ENCODE measurements around the gene SHCBP1L.

SHCBP1L gene

DNA sequence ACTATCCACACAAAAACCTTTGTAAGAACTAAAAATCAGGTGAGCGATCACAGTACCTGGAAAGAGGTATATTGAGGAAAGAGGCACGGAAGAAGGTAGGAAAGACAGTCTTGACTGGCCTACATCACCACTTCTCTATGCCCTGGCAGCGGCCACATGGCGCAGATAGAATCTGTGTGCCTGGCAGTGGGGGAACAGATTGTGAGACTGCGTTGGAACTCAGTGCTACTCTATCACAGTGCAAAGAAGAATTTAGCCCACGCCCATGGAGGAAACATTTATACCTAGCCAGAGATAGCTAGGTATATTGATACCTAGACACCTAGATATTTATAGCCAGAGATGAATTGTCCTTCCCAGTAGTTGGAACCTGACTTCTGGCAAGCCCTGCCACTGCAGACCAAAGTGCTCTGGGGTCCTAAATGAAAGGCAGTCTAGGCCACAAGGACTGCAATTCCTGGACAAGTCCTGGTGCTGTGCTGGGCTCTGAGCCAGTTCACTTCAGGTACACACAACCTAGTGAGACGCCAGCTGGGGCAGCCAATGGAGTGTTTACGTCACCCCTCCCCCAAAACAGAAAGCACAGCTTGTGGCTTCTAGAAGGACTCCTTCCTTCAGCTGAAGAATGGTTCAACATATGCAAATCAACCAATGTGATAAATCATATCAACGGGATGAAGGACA, 61.9 kb downstream of the SHCBP1L start:
- no peak for DNase-seq (ENCODE audit: low read depth, low spot score)

GRCh38 chr1:182889997-182890396, 63.0 kb downstream of the SHCBP1L start:
- no peak for DNase-seq (ENCODE audit: low read depth, low spot score)

DNA sequence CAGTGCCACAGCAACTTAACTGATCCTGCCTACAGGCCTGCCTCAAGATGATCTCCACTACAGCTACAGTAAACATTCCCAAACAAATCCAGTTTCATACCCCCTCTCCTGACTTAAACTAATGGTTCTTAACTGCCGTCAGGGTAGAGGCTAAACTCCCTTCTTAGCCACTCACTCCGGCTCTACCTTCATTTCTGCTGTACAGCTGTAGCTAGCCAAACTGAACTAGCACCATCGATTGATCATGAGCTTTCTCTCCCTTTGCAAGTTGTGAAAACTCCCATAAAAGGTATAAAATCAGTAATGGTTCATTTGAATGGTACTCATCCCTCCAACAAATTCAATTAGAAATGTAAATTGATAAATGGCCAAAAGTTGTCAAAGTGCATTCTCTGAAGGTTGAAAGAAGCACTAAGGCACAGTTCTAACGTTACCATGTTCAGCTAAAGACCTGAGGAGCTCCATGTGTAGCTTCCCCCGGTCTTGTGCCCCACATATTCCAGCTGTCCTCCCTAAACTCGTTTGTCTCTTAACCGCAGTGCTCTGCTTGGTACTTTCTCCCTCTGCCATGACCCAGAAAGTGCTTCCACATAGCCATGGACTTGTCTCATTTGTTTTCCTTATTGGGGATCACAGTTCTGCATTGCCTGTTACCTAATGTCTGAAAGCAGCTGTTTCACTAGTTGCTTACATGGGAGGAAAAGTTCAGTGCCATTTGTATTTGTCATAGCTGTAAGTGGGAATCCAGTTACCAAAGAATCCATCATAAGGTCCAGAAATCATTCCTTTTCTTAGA, 64.0 kb downstream of the SHCBP1L start:
- no peak for DNase-seq (ENCODE audit: low read depth, low spot score)

DNA sequence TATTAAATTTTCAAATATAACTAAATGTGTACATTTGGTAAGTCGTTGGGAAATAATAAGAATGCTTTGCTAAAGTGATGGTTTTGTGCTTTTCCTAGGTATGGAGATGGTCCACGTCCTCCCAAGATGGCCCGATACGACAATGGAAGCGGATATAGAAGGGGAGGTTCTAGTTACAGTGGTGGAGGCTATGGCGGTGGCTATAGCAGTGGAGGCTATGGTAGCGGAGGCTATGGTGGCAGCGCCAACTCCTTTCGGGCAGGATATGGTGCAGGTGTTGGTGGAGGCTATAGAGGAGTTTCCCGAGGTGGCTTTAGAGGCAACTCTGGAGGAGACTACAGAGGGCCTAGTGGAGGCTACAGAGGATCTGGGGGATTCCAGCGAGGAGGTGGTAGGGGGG, 66.0 kb downstream of the SHCBP1L start:
- no peak for DNase-seq (ENCODE audit: low read depth, low spot score)

- DNase-seq (ENCODE audit: low read depth, low spot score), result no peak
Observed at GRCh38 chr1:182885591-182885990, 67.4 kb downstream of the SHCBP1L start.

- no peak for DNase-seq (ENCODE audit: low read depth, low spot score)
Observed at GRCh38 chr1:182884872-182885271, 68.1 kb downstream of the SHCBP1L start.

DNA sequence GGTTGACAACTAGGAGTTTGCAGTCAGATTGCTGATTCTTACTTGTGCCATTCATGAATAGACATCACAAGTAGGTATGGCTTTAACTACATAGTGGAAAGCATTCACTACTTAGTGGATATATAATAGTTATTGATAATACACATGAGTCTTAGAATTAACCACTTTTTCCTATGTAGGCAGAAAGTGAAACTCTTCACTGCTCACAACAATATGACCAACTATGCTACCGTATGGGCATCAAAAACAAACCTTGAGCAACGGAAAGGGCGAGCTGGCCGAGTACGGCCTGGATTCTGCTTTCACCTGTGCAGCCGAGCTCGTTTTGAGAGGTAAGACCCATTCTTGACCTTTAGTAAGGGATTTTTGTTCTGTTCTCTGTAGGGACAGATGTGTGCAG, 75.1 kb downstream of the SHCBP1L start:
- no peak for DNase-seq (ENCODE audit: low read depth, low spot score)

- no peak for DNase-seq (ENCODE audit: low read depth, low spot score)
Observed at GRCh38 chr1:182877331-182877730, 75.6 kb downstream of the SHCBP1L start.

GRCh38 chr1:182875889-182876288, 77.1 kb downstream of the SHCBP1L start:
- no peak for DNase-seq (ENCODE audit: low read depth, low spot score)

GRCh38 chr1:182872881-182873280, 80.1 kb downstream of the SHCBP1L start:
- DNase-seq (ENCODE audit: low read depth, low spot score), result no peak

- DNase-seq (ENCODE audit: low read depth, low spot score), result peak; percentile 73
Observed at GRCh38 chr1:182869241-182869666, 83.7 kb downstream of the SHCBP1L start.

GRCh38 chr1:182867861-182868260, 85.1 kb downstream of the SHCBP1L start:
- no peak for DNase-seq (ENCODE audit: low read depth, low spot score)

GRCh38 chr1:182863940-182864339, 89.0 kb downstream of the SHCBP1L start:
- no peak for DNase-seq (ENCODE audit: low read depth, low spot score)

GRCh38 chr1:182862827-182863226, 90.1 kb downstream of the SHCBP1L start:
- no peak for DNase-seq (ENCODE audit: low read depth, low spot score)

- no peak for DNase-seq (ENCODE audit: low read depth, low spot score)
Observed at GRCh38 chr1:182861994-182862393, 91.0 kb downstream of the SHCBP1L start.

DNA sequence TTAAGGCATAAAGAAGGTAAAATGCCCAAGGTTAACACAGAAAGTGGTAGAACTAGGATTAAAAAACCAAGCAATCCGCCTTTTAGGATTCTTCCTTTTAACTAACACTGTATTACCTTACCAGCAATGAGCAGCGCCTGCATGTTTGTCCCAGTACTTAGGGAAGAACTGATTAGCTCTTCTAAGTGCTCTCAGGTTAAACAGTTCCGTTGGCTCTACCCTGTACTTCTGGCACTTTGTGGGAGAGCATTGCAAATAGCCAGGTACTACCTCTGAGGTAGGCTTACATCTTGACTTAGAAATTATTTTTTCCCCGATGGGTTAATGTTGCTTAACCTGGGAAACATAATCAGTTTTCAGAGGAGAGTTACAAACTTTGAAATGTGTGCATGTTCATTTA, 92.3 kb downstream of the SHCBP1L start:
- no peak for DNase-seq (ENCODE audit: low read depth, low spot score)

DNA sequence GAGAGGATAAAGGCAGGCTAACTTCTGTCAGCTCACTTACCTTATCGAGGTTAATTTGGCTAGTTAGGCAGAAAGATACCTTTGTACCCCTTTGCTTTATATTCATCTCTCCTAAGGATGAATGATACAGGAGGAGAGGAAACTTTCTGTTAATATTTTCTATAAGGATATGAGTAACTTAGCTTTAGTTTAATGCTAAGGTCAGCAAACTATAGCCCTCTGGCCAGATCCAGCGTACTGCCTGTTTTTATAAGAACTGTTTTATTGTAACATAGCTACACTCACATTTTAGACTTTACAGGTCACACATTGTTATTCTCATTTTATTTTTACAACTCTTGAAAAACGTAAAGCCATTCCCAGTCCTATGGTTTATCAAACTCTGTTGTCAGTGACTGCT, 95.8 kb downstream of the SHCBP1L start:
- no peak for DNase-seq (ENCODE audit: low read depth, low spot score)

GRCh38 chr1:182855911-182856310, 97.1 kb downstream of the SHCBP1L start:
- no peak for DNase-seq (ENCODE audit: low read depth, low spot score)

DNA sequence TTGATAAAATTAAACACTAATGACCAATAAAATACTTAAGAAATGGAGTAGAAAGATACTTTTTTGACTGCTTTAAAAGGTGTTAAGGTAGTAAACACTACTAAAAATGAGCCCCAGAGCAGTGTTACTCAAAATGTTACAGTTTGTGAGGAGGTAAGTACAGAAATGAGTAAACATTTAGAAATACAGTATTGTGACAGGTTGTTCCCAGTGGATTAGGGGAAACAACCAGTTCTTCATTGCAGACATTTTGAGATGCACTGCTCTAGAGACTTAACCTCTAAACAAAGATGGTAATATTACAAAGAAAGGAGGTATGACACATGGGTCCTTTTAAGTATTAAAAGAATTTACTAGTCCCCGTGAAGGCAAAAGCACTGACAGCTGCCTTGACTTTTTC, 101.1 kb downstream of the SHCBP1L start:
- no peak for DNase-seq (ENCODE audit: low read depth, low spot score)

GRCh38 chr1:182850319-182850718, 102.6 kb downstream of the SHCBP1L start:
- no peak for DNase-seq (ENCODE audit: low read depth, low spot score)
